Right atrium auricular region (tissue), 2 donors: ENCODE data around the gene GBP4. TPM values are rescaled to one million over a fixed set of nuclear protein-coding genes. Genes with fewer than 3 reads are reported as not detected.

Experiments
- DNase-seq: peaks from one replicate; pipeline ENCODE4 v3.0.0-alpha.2; 2019; ENCODE audit warnings: low spot score
- H3K27ac ChIP-seq, 2 donors: fragments of 200-600 bp; sonication (generic); 1 replicate in 1 of 2; 2 replicates in 1 of 2; pipeline ENCODE4 v1.5.1; 2016 to 2019
- H3K27me3 ChIP-seq, 2 donors: fragments of 200-600 bp; sonication (generic); one replicate each; pipeline versions ENCODE4 v1.5.1 to v1.6.0; 2017 to 2019
- H3K36me3 ChIP-seq: fragments of 200-600 bp; sonication (generic); one replicate; pipeline ENCODE4 v1.5.1; 2016
- H3K4me1 ChIP-seq, 2 donors: fragments of 200-600 bp; sonication (generic); one replicate each; pipeline versions ENCODE4 v1.5.1 to v1.6.0; 2017 to 2019
- H3K4me3 ChIP-seq, 2 donors: fragments of 200-600 bp; sonication (generic); 1 replicate in 1 of 2; 2 replicates in 1 of 2; pipeline ENCODE4 v1.5.1; 2017 to 2019; ENCODE audit warnings: mild to moderate bottlenecking in 1 of 2, moderate library complexity in 1 of 2
- H3K9me3 ChIP-seq, 2 donors: fragments of 200-600 bp; sonication (generic); one replicate each; pipeline ENCODE4 v1.5.1; 2019
- total RNA-seq, 2 donors: library from RNA; depleted of rRNA; stranded (reverse); fragments of >200 nt; gene quantifications; one replicate each; pipeline ENCODE4 v1.1.0, GENCODE V29; 2016
- TF ChIP-seq, protein P1 (sequence below), 2 donors: fragments of 200-600 bp; sonication (generic); IDR thresholded peaks; one replicate each; pipeline ENCODE4 v1.5.1; 2019; ENCODE audit warnings: antibody characterized with exemption in 2 of 2

The GBP4 gene
- total RNA-seq, 2 donors from 2014 or later = 6.1 to 6.2 TPM

DNA sequence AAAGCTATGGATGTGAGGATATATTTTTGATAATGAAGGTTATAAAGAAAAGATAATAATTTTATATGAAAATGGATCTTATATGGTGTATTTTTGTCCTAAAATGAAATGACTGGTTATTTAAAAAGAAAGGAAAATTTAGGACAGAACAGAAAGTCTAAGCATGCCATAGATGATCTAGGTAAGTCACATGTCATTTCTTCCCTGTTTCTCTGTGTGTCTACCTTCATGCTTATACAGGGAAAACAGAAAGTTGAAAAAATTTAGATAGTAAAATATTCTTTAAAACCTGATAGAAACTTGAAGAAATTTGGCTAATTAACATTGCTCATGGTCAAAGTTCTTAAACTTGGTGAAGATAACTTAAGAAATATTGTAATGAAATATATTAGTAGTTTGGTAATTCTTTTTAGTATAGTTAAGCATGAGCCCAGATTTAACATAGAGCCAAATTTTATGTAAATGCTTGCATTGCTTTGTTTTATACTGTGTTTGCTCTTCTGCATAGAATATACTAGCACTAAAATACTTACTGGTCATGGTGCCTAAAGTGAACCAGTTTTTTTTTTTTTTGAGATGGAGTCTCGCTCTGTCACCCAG lies 12.4 kb upstream of the GBP4 start:
- H3K4me1 ChIP-seq = no peaks in the 10 kb centered on the region
- peaks cover 0 to 4% of the 10 kb centered on the region in 2 donors for H3K9me3 ChIP-seq
- H3K4me3 ChIP-seq = no peak overlapping the region
- H3K27me3 ChIP-seq = no peaks in the 10 kb centered on the region
- H3K27ac ChIP-seq = no peak overlapping the region
- TF ChIP-seq, protein P1, sequence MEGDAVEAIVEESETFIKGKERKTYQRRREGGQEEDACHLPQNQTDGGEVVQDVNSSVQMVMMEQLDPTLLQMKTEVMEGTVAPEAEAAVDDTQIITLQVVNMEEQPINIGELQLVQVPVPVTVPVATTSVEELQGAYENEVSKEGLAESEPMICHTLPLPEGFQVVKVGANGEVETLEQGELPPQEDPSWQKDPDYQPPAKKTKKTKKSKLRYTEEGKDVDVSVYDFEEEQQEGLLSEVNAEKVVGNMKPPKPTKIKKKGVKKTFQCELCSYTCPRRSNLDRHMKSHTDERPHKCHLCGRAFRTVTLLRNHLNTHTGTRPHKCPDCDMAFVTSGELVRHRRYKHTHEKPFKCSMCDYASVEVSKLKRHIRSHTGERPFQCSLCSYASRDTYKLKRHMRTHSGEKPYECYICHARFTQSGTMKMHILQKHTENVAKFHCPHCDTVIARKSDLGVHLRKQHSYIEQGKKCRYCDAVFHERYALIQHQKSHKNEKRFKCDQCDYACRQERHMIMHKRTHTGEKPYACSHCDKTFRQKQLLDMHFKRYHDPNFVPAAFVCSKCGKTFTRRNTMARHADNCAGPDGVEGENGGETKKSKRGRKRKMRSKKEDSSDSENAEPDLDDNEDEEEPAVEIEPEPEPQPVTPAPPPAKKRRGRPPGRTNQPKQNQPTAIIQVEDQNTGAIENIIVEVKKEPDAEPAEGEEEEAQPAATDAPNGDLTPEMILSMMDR (IDR thresholded peaks at IDR 0.05) = no peak
- no peaks in the 10 kb centered on the region for H3K36me3 ChIP-seq
- no peak for DNase-seq

DNA sequence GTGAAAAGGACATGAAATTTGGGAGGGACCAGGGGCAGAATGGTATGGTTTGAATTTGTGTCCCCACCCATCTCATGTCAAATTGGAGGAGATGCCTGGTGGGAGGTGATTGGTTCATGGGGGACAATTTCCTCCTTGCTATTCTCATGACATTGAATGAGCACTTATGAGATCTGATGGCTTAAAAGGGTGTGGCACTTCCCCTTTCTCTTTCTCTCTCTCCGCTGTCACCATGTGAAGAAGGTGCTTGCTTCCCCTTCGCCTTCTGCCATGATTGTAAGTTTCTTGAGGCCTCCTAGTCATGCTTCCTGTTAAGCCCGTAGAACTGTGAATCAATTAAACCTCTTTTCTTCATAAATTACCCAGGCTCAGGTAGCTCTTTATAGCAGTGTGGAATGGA lies 7.6 kb upstream of the GBP4 start:
- DNase-seq = no peak
- Histone ChIP-seq H3K4me3 (no peak overlapping the region), H3K9me3 (peaks cover 0 to 14% of the 10 kb centered on the region in 2 donors), H3K27me3 (no peaks in the 10 kb centered on the region), H3K4me1 (no peaks in the 10 kb centered on the region), H3K27ac (no peak overlapping the region), H3K36me3 (no peaks in the 10 kb centered on the region)
- TF ChIP-seq, protein P1 (IDR thresholded peaks at IDR 0.05) = no peak

DNA sequence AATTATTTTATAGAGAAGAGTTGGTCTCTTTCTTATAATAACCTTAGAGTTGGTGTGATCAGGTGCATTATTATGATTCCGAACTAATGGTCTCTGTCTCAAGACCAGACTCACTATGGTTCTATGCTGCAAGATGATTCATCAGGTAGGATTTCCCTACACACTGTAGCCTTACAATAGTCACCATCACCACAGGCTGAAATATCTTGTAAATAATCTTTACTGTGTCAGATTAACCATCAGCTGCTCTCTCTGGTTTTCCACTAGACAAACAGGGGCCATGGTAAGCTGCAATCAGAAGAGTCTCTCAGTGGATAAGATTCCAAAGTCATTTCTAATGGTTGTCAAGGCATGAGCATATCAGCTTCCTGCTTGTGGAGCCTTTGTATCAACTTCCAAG lies 4.4 kb upstream of the GBP4 start:
- H3K4me1 ChIP-seq = no peaks in the 10 kb centered on the region
- H3K4me3 ChIP-seq = no peak overlapping the region
- no peak overlapping the region for H3K27ac ChIP-seq
- no peaks in the 10 kb centered on the region for H3K36me3 ChIP-seq
- TF ChIP-seq, protein P1 (IDR thresholded peaks at IDR 0.05) = no peak
- peaks cover 0 to 10% of the 10 kb centered on the region in 2 donors for H3K9me3 ChIP-seq
- no peaks in the 10 kb centered on the region for H3K27me3 ChIP-seq
- no peak for DNase-seq

DNA sequence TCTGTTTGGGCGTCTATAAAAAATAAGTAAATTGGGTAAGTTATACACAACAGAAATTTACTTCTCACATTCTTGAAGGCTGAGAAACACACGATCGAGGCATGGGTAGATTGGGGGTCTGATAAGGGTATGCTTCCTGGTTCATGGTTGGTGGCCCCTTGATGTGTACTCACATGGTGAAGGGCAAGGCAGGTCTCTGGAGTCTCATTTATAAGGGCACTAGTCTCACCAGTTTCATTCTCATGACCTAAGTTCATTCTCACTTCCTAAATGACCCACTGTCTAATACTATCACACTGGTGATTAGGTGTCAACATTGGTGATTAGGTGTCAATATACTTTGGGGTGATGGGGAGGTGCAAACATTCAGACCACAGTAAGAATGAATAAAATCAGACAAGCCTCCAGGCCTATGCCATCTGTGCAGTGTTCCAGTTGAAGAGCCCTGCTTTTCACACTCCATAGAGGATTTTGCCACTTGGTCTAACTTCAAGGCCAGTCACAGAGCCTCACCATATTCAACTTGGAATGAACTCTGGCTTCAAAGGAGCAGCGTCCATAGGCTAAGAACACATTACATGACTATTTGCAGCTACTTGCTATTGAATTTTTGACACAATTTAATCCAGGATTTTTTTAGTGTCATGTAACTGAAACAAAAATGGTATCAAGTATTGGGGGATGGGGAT lies 2.5 kb upstream of the GBP4 start:
- TF ChIP-seq, protein P1 (IDR thresholded peaks at IDR 0.05) = no peak
- Histone ChIP-seq H3K27me3 (no peaks in the 10 kb centered on the region), H3K27ac (peak overlapping the region; percentile 1 to 11), H3K9me3 (peaks cover 0 to 10% of the 10 kb centered on the region in 2 donors), H3K4me3 (no peak overlapping the region), H3K4me1 (no peaks in the 10 kb centered on the region), H3K36me3 (no peaks in the 10 kb centered on the region)
- DNase-seq = no peak

DNA sequence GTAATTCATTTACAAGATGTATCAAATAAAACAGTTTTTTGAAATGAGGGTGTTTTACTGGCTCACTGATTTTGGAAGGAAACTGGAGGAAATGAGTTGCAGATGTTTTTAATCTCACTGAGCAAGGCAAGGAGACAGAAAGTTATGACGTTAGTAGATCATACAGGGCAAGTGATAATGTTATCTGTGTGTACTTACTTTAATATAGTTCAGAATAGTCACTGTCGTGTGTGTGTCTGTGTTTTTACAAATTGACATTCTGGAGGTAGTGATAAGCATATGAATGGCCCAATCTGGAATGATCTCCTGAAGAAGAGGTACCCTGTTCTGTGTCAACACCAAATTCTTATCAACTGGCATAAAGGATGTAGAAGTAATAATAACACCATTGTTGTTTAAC lies 1.9 kb upstream of the GBP4 start:
- Histone ChIP-seq H3K27ac (peak overlapping the region in 1 of 2 donors; percentile 1), H3K9me3 (peaks cover 0 to 10% of the 10 kb centered on the region in 2 donors), H3K4me1 (no peaks in the 10 kb centered on the region), H3K36me3 (no peaks in the 10 kb centered on the region), H3K27me3 (no peaks in the 10 kb centered on the region), H3K4me3 (no peak overlapping the region)
- TF ChIP-seq, protein P1 (IDR thresholded peaks at IDR 0.05) = no peak
- no peak for DNase-seq
